Choroid plexus epithelial cell (primary cell): ENCODE data around the gene MRTFA.
A peak's percentile ranks its signal among the peaks of the same experiment; 100 is the strongest.
"Not testable (repeated sequence)": the region's sequence is repeated elsewhere in the genome, so short reads cannot be mapped to it uniquely, and the experiment has no call there.

ENCODE experiments used
- DNase-seq: peaks from one replicate; pipeline ENCODE4 v3.0.0-alpha.2; 2010; ENCODE audit warnings: low read depth
- H3K4me3 ChIP-seq: 2 replicates; pipeline ENCODE4 v1.5.1; 2011; ENCODE audit warnings: low read depth, mild to moderate bottlenecking, control low read depth, low read length, moderate library complexity
- TF ChIP-seq, protein P1 (sequence below): conservative IDR thresholded peaks from 2 replicates; pipeline ENCODE4 v1.5.1; 2011; ENCODE audit warnings: low read depth, mild to moderate bottlenecking, control low read depth, inconsistent platforms, low read length, moderate library complexity

The MRTFA gene

DNA sequence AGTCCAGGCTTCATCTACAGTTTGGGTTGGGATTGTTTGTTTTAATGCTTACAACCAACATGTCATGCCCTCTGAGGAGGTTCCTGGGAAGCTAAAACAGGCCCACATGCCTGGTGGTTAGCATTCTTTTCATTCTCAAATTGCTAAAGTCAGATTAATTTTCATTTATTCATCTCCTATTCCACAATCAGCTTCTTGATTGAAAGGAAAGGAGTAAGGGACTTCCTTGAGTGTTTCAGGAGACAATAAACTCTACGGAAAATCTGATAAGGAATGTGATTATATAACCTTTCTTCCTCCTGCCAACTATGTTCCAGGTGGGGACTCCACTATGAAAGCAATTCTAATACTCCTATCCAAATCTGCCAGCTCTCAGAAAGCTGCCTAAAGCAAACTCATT, 30.8 kb downstream of the MRTFA start:
- H3K4me3 ChIP-seq, result no peak overlapping the region
- peak; percentile 69 for DNase-seq

DNA sequence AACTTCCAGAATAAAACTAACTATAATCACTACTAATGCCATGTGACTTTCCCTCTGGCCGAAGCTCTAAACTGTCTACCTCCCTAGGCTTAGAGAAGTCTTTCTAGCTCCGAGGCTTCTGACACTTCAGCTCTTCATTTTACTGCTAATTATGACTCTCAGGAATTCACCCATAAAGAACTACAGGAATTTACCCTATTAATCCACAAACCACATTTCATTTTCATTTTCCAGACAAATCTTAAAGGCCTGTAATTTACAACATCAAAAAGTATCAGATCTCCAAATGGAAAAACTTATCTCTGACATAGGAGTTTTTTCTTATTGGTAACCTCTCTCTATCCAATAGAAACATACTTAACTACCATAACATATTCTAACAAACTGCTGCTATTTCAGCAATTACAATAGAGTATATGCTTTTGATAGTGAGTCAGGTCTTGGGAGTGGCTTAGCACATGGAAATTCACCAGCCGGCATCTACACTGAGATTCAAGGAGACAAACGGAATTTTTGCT, 33.4 kb downstream of the MRTFA start:
- TF ChIP-seq, protein P1, sequence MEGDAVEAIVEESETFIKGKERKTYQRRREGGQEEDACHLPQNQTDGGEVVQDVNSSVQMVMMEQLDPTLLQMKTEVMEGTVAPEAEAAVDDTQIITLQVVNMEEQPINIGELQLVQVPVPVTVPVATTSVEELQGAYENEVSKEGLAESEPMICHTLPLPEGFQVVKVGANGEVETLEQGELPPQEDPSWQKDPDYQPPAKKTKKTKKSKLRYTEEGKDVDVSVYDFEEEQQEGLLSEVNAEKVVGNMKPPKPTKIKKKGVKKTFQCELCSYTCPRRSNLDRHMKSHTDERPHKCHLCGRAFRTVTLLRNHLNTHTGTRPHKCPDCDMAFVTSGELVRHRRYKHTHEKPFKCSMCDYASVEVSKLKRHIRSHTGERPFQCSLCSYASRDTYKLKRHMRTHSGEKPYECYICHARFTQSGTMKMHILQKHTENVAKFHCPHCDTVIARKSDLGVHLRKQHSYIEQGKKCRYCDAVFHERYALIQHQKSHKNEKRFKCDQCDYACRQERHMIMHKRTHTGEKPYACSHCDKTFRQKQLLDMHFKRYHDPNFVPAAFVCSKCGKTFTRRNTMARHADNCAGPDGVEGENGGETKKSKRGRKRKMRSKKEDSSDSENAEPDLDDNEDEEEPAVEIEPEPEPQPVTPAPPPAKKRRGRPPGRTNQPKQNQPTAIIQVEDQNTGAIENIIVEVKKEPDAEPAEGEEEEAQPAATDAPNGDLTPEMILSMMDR, result no peak
- DNase-seq, result peak; percentile 64
- H3K4me3 ChIP-seq, result no peak overlapping the region

More for the DNA sequence above, 30.8 kb downstream of the MRTFA start:
- TF ChIP-seq, protein P1, result no peak

DNA sequence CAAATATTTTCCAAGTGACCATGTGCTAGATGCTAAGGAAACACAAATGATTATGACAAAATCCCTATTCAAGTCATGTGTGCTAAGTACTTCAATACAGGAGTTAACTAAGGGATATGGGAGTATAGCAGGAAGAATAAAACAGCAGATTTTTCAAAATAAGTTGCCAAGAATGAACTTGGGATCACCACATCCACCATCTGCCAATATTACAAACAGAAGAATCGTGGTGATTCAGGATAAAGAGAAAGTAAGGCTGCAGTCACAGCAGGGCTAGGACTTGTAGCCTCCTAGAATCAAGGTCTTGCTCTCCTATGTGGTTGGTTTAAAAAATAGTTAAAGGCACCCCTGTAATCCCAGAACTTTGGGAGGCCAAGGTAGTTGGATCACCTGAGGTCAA, 34.3 kb downstream of the MRTFA start:
- TF ChIP-seq, protein P1, result no peak
- peak; percentile 18 for DNase-seq
- H3K4me3 ChIP-seq, result no peak overlapping the region

DNA sequence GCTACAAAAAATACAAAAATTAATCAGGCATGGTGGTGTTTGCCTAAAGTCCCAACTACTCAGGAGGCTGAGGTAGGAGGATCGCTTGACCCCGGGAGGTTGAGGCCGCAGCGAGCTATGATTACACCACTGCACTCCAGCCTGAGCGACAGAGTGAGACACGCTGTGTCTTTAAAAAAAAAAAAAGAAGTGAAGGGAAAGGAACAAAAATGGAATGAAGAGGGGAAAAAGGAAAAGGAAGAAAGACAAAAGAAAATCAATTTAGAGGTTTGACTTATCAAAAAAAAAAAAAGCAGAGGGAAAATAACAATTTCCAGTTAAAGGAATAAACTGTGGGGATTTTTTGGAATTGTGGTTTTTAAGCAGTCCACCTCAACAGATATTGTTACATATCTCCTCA, 36.8 kb downstream of the MRTFA start:
- TF ChIP-seq, protein P1, result no peak
- DNase-seq, result no peak
- H3K4me3 ChIP-seq, result no peak overlapping the region

DNA sequence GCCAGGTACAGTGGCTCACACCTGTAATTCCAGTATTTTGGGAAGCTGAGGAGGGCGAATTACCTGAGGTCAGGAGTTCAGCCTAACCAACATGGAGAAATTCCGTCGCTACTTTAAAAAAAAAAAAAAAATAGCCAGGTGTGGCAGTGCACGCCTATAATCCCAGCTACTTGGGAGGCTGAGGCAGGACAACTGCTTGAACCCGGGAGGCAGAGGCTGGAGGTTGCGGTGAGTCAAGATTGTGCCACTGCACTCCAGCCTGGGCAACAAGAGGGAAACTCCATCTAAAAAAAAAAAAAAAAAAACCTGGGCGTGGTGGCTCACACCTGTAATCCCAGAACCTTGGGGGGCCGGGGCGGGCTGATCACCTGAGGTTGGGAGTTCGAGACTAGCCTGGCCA, 37.8 kb downstream of the MRTFA start:
- not testable (repeated sequence) for DNase-seq, H3K4me3 ChIP-seq

DNA sequence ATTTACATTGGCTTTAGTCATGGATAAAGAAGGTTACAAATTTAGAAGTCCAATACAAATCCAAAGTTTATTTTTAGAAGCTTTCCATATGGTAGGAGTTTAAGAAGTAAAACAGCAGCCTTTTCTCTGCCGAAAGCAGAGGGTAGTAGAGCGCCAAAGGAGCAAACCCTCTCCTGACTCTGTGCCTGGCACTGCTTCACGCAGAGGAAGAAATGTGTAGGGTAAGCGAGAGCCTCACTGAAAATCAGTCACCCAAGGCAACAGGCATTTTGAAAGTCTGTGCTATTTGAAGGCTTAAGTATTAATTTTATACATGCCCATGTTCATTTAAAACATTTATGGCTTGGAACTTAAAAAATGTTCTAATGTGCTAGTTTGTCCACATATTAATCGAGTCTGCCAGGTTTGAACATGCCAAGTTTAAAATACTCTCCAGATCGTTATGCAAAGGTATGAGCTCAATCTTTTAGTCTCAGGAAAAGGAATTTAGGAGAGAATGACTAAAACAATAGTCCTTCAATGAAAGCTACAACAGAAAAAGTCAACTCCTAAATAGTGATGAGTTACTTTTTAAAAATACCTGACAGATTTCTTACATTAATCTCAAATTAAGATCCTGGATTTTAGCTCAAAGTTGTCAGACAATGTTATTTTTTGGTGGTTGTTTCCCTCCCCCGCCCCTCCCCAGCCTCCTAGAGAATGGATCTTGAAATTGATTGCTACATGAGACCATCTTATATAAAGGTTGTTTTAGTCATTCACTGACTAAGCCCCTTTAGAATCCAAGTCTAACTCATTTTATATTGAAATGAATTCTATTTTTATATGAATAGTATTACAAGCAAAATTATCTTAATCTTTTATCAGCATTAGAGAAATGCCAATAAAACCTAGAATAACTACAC, 38.7 kb downstream of the MRTFA start:
- TF ChIP-seq, protein P1, result no peak
- no peak overlapping the region for H3K4me3 ChIP-seq
- DNase-seq, result peak; percentile 27

DNA sequence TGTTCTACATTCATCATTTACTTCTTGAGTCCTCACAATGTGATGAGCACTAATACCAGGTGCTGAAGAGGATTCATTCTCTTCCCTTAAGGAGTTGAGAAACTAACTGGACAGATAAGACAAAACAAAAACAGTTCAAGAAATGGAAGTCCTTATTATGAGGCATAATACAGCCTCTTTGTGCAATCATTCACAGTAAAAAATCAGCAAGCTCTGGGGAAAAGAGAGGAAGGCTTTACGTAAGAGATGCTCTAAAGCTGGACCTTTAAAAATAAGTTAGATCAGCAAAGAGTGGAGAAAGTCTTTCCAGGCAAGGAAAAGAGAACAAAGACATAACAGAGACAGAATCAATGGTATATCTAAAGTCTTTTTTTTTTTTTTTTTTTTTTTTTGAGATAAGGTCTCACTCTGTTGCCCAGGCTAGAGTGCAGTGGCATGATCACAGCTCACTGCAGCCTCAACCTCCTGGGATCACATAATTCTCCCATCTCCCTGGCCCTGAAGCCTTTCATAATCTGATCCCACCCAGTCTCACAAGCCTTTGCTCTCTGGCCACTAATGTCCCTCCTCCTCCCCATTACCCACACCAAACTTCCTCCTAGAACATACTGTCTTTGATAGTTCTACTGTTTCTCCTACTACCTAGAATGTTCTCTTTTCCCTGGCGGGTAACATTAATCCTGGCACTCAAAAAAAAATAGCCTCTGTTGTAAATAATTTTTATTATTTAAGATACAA, 40.9 kb downstream of the MRTFA start:
- H3K4me3 ChIP-seq, result no peak overlapping the region
- TF ChIP-seq, protein P1, result no peak
- no peak for DNase-seq
